ENCODE results near the gene AGAP2. TPM values are rescaled to one million over a fixed set of nuclear protein-coding genes. Genes with fewer than 3 reads are reported as not detected.
A peak's percentile ranks its signal among the peaks of the same experiment; 100 is the strongest.

The AGAP2 gene
- total RNA-seq, 4 donors from 2014 or later = 2.5 to 11.2 (median 3.6) TPM

DNA sequence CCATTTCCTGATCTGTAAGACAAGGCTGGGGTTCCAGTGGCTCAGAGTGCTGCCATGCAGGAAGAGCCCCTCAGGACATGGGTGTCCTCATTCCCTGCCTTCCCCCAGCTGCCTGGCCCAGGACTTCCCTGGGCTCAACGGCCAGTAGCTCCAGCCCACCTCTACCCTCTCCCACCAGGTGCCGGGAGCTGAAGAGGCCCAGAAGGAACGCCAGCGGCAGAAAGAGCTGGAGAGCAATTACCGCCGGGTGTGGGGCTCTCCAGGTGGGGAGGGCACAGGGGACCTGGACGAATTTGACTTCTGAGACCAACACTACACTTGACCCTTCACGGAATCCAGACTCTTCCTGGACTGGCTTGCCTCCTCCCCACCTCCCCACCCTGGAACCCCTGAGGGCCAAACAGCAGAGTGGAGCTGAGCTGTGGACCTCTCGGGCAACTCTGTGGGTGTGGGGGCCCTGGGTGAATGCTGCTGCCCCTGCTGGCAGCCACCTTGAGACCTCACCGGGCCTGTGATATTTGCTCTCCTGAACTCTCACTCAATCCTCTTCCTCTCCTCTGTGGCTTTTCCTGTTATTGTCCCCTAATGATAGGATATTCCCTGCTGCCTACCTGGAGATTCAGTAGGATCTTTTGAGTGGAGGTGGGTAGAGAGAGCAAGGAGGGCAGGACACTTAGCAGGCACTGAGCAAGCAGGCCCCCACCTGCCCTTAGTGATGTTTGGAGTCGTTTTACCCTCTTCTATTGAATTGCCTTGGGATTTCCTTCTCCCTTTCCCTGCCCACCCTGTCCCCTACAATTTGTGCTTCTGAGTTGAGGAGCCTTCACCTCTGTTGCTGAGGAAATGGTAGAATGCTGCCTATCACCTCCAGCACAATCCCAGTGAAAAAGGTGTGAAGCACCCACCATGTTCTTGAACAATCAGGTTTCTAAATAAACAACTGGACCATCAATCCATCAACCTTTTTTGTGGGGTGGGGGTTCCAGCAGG is 17.6 kb downstream of the AGAP2 start:
- intact Hi-C loops (cut with DNase I) = no loop called here
- Histone ChIP-seq H3K9me3 (no peaks in the 10 kb centered on the region), H3K4me1 (peaks cover 1 to 6% (median 5%) of the 10 kb centered on the region in 4 donors), H3K36me3 (peaks cover 47 to 62% (median 61%) of the 10 kb centered on the region in 4 donors), H3K27ac (replicated peaks in 1 of 4) (no peak overlapping the region), H3K4me3 (no peak overlapping the region), H3K27me3 (peaks cover 0 to 16% (median 5%) of the 10 kb centered on the region in 4 donors)
- 74% methylated on average over 11 of the region's 11 CpGs for whole genome bisulfite sequencing
- DNase-seq (ENCODE audit: extremely low spot score) = peak; percentile 87
- TF ChIP-seq POLR2A (IDR thresholded peaks at IDR 0.05; ENCODE audit: low read depth) = no peak
- no peak for TF ChIP-seq POLR2AphosphoS5 (IDR thresholded peaks at IDR 0.05)
- TF ChIP-seq, protein P1, sequence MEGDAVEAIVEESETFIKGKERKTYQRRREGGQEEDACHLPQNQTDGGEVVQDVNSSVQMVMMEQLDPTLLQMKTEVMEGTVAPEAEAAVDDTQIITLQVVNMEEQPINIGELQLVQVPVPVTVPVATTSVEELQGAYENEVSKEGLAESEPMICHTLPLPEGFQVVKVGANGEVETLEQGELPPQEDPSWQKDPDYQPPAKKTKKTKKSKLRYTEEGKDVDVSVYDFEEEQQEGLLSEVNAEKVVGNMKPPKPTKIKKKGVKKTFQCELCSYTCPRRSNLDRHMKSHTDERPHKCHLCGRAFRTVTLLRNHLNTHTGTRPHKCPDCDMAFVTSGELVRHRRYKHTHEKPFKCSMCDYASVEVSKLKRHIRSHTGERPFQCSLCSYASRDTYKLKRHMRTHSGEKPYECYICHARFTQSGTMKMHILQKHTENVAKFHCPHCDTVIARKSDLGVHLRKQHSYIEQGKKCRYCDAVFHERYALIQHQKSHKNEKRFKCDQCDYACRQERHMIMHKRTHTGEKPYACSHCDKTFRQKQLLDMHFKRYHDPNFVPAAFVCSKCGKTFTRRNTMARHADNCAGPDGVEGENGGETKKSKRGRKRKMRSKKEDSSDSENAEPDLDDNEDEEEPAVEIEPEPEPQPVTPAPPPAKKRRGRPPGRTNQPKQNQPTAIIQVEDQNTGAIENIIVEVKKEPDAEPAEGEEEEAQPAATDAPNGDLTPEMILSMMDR (IDR thresholded peaks at IDR 0.05) = no peak
- TF ChIP-seq EP300 (IDR thresholded peaks at IDR 0.05) = no peak

DNA sequence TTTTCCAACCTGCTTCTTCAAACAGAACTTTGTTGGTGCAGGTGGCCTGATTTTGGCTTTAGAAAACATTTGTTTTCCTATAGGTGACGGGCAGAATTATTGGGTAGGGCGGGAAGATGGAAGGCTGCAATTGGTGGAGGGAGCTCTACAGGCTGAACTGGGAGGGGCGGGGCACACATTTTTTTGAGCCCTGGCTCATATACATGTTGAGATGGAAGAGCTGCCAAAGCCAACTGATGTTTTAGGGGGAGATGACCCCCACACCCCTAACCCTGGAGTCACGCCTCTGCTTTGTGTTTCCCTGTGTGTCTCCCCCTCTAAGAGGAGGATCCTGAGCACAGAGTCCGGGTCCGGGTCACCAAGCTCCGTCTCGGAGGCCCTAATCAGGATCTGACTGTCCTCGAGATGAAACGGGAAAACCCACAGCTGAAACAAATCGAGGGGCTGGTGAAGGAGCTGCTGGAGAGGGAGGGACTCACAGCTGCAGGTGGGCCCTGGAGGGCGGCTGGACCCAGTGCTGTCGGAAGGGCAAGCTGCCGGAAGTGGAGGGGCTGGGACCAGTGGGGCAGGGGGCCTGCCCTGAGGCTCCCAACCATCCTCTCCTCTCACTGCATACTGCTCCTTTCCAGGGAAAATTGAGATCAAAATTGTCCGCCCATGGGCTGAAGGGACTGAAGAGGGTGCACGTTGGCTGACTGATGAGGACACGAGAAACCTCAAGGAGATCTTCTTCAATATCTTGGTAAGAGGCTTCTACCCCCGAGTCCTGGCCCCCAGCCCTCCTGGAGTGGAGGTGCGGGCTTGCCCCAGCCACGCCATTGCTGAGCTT is 18.6 kb downstream of the AGAP2 start:
- intact Hi-C loops (cut with DNase I) = no loop called here
- no peak overlapping the region for H3K4me3 ChIP-seq
- WGBS = 90% methylated on average over 18 of the region's 20 CpGs
- DNase-seq (ENCODE audit: extremely low spot score) = peak; percentile 75
- TF ChIP-seq, protein P1 (IDR thresholded peaks at IDR 0.05) = no peak
- TF ChIP-seq EP300 (IDR thresholded peaks at IDR 0.05) (no peak), POLR2A (IDR thresholded peaks at IDR 0.05; ENCODE audit: low read depth) (no peak), POLR2AphosphoS5 (IDR thresholded peaks at IDR 0.05) (no peak)
- H3K9me3 ChIP-seq = no peaks in the 10 kb centered on the region
- H3K27me3 ChIP-seq = peaks cover 0 to 7% (median 0%) of the 10 kb centered on the region in 4 donors
- peaks cover 51 to 71% (median 68%) of the 10 kb centered on the region in 4 donors for H3K36me3 ChIP-seq
- H3K27ac ChIP-seq (replicated peaks in 1 of 4) = no peak overlapping the region
- no peaks in the 10 kb centered on the region for H3K4me1 ChIP-seq

DNA sequence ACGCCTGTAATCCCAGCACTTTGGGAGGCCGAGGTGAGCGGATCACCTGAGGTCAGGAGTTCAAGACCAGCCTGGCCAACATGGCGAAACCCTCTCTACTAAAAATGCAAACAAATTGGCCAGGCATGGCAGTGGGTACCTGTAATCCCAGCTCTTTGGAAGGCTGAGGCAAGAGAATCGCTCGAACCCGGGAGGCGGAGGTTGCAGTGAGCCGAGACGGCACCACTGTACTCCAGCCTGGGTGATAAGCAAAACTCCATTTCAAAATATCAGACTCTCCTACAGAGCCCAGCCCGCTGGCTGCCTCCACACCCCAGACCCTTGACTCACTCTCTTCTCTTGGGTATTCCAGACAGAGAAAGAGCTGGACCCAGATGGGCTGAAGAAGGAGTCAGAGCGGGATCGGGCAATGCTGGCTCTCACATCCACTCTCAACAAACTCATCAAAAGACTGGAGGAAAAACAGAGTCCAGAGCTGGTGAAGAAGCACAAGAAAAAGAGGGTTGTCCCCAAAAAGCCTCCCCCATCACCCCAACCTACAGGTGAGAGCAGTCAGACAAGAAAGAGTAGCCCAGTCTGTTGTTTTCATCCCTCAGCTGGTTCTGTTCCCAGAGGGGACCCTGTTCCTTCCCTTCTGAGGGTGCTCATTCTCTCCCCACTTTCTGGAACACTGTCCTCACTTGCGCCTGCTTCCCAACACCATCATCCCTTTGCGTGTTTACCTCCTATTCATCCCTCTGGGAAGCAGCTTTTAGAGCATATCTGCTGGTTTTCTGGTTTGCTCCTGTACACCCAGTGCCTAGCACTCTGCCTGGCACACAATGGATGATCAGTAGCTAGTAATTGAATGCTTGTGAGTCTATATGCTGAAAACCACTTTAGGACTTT is 19.7 kb downstream of the AGAP2 start:
- intact Hi-C loops (cut with DNase I) = no loop called here
- no peak overlapping the region for H3K4me3 ChIP-seq
- TF ChIP-seq POLR2A (IDR thresholded peaks at IDR 0.05; ENCODE audit: low read depth) (no peak), POLR2AphosphoS5 (IDR thresholded peaks at IDR 0.05) (no peak), EP300 (IDR thresholded peaks at IDR 0.05) (no peak)
- TF ChIP-seq, protein P1 (IDR thresholded peaks at IDR 0.05) = no peak
- 96% methylated on average over 15 of the region's 15 CpGs for WGBS
- peak; percentile 55 for DNase-seq (ENCODE audit: extremely low spot score)
- no peaks in the 10 kb centered on the region for H3K4me1 ChIP-seq
- H3K9me3 ChIP-seq = no peaks in the 10 kb centered on the region
- no peak overlapping the region for H3K27ac ChIP-seq (replicated peaks in 1 of 4)
- H3K27me3 ChIP-seq = no peaks in the 10 kb centered on the region
- peaks cover 51 to 82% (median 76%) of the 10 kb centered on the region in 4 donors for H3K36me3 ChIP-seq

All from esophagus muscularis mucosa (tissue), 4 donors.